ENCODE measurements around the gene CPN2. TPM values are rescaled to one million over a fixed set of nuclear protein-coding genes. Genes with fewer than 3 reads are reported as not detected.

CPN2 gene
- total and polyA plus RNA-seq, 4 donors = 20.4 to 196 (median 128) TPM

DNA sequence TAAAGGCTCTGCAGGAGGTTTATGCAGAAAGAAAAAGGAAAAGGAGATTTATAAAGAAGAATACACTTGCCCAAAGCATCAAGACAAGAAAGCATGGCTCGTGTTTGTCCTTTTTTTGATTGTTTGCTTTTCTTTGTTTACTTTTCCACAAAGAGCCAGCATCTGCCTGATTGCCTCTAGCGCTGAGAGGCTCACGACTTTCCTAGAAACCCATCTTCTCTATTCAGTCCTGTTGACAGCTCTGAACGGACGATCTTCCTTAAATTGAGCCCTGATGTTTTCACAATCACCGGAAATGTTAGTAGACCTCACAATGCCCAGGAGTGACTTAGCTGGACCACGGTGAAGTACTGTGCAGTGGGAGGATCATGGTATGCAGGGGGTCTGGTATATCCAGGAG is 35.5 kb upstream of the CPN2 start:
- no peaks in the 10 kb centered on the region for H3K27me3 ChIP-seq (ENCODE audit: control insufficient read depth in 4 of 4, insufficient read depth in 4 of 4, low read length in 3 of 4)
- no peaks in the 10 kb centered on the region for H3K9me3 ChIP-seq (ENCODE audit: control insufficient read depth in 4 of 4, low read length in 3 of 4)
- H3K4me1 ChIP-seq (ENCODE audit: control insufficient read depth in 4 of 4, insufficient read depth in 4 of 4, low read length in 3 of 4) = no peaks in the 10 kb centered on the region
- DNase-seq (ENCODE audit: low spot score) = no peak
- H3K36me3 ChIP-seq (ENCODE audit: control insufficient read depth in 4 of 4, insufficient read depth in 3 of 4, low read depth in 1 of 4, low read length in 3 of 4) = no peaks in the 10 kb centered on the region
- no peak overlapping the region for H3K9ac ChIP-seq (ENCODE audit: low read depth in 1 of 2, low read length in 2 of 2)
- peak in 1 of 2 donors; percentile 3 for TF ChIP-seq HNF4A (conservative IDR thresholded peaks at IDR 0.05)
- TF ChIP-seq, protein P1, sequence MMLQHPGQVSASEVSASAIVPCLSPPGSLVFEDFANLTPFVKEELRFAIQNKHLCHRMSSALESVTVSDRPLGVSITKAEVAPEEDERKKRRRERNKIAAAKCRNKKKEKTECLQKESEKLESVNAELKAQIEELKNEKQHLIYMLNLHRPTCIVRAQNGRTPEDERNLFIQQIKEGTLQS (IDR thresholded peaks at IDR 0.05) = no peak
- TF ChIP-seq, protein P2, sequence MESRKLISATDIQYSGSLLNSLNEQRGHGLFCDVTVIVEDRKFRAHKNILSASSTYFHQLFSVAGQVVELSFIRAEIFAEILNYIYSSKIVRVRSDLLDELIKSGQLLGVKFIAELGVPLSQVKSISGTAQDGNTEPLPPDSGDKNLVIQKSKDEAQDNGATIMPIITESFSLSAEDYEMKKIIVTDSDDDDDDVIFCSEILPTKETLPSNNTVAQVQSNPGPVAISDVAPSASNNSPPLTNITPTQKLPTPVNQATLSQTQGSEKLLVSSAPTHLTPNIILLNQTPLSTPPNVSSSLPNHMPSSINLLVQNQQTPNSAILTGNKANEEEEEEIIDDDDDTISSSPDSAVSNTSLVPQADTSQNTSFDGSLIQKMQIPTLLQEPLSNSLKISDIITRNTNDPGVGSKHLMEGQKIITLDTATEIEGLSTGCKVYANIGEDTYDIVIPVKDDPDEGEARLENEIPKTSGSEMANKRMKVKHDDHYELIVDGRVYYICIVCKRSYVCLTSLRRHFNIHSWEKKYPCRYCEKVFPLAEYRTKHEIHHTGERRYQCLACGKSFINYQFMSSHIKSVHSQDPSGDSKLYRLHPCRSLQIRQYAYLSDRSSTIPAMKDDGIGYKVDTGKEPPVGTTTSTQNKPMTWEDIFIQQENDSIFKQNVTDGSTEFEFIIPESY (IDR thresholded peaks at IDR 0.05) = no peak
- no peak for TF ChIP-seq NR2F2 (IDR thresholded peaks at IDR 0.05)
- no peak for TF ChIP-seq RAD21 (IDR thresholded peaks at IDR 0.05)
- TF ChIP-seq FOXA2 (IDR thresholded peaks at IDR 0.05) = peak; percentile 73
- no peak for TF ChIP-seq YY1 (IDR thresholded peaks at IDR 0.05)
- no peak for TF ChIP-seq TAF1 (conservative IDR thresholded peaks at IDR 0.05)
- no peak for TF ChIP-seq RXRA (IDR thresholded peaks at IDR 0.05)
- TF ChIP-seq, protein P3, sequence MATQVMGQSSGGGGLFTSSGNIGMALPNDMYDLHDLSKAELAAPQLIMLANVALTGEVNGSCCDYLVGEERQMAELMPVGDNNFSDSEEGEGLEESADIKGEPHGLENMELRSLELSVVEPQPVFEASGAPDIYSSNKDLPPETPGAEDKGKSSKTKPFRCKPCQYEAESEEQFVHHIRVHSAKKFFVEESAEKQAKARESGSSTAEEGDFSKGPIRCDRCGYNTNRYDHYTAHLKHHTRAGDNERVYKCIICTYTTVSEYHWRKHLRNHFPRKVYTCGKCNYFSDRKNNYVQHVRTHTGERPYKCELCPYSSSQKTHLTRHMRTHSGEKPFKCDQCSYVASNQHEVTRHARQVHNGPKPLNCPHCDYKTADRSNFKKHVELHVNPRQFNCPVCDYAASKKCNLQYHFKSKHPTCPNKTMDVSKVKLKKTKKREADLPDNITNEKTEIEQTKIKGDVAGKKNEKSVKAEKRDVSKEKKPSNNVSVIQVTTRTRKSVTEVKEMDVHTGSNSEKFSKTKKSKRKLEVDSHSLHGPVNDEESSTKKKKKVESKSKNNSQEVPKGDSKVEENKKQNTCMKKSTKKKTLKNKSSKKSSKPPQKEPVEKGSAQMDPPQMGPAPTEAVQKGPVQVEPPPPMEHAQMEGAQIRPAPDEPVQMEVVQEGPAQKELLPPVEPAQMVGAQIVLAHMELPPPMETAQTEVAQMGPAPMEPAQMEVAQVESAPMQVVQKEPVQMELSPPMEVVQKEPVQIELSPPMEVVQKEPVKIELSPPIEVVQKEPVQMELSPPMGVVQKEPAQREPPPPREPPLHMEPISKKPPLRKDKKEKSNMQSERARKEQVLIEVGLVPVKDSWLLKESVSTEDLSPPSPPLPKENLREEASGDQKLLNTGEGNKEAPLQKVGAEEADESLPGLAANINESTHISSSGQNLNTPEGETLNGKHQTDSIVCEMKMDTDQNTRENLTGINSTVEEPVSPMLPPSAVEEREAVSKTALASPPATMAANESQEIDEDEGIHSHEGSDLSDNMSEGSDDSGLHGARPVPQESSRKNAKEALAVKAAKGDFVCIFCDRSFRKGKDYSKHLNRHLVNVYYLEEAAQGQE (IDR thresholded peaks at IDR 0.05) = no peak
- TF ChIP-seq GABPA (IDR thresholded peaks at IDR 0.05 in 1 of 2, conservative IDR thresholded peaks at IDR 0.05 in 1 of 2) = no peak
- 46% methylated on average over 7 of the region's 7 CpGs for WGBS
- H3K27ac ChIP-seq (ENCODE audit: low read depth in 1 of 2, low read length in 2 of 2) = no peak overlapping the region
- no peak overlapping the region for H3K4me3 ChIP-seq (ENCODE audit: low read depth in 1 of 3, low read length in 3 of 3)

DNA sequence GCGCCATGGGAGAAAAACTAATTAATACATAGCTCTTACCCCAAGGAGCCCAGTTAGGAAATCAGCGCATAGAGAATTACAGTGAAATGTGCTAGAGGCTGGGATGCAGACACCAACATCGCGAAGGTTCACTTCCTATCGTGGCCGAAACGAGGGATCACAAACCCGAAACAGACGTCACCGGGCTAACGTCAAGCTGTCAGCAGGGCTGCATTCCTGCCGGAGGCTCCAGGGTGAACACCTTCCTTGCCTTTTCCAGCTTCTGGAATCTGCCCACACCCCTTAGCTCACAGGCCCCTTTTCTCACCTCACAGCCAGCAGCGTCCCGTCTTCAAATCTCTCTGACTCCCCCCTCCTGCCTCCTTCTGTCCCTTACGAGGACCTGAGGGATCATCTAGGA is 34.9 kb upstream of the CPN2 start:
- Histone ChIP-seq H3K9me3 (ENCODE audit: control insufficient read depth in 4 of 4, low read length in 3 of 4) (no peaks in the 10 kb centered on the region), H3K27me3 (ENCODE audit: control insufficient read depth in 4 of 4, insufficient read depth in 4 of 4, low read length in 3 of 4) (no peaks in the 10 kb centered on the region), H3K9ac (ENCODE audit: low read depth in 1 of 2, low read length in 2 of 2) (no peak overlapping the region), H3K4me3 (ENCODE audit: low read depth in 1 of 3, low read length in 3 of 3) (no peak overlapping the region), H3K27ac (ENCODE audit: low read depth in 1 of 2, low read length in 2 of 2) (no peak overlapping the region), H3K4me1 (ENCODE audit: control insufficient read depth in 4 of 4, insufficient read depth in 4 of 4, low read length in 3 of 4) (no peaks in the 10 kb centered on the region), H3K36me3 (ENCODE audit: control insufficient read depth in 4 of 4, insufficient read depth in 3 of 4, low read depth in 1 of 4, low read length in 3 of 4) (no peaks in the 10 kb centered on the region)
- TF ChIP-seq EGR1 (IDR thresholded peaks at IDR 0.05; ENCODE audit: low read depth in 2 of 2) (no peak), TAF1 (conservative IDR thresholded peaks at IDR 0.05) (no peak), SP1 (IDR thresholded peaks at IDR 0.05) (no peak), FOXA1 (IDR thresholded peaks at IDR 0.05) (no peak), NR2F2 (IDR thresholded peaks at IDR 0.05) (no peak), GABPA (IDR thresholded peaks at IDR 0.05 in 1 of 2, conservative IDR thresholded peaks at IDR 0.05 in 1 of 2) (no peak), RAD21 (IDR thresholded peaks at IDR 0.05) (no peak), HNF4A (conservative IDR thresholded peaks at IDR 0.05) (no peak)
- TF ChIP-seq, protein P2 (IDR thresholded peaks at IDR 0.05) = no peak
- TF ChIP-seq, protein P3 (IDR thresholded peaks at IDR 0.05) = no peak
- DNase-seq (ENCODE audit: low spot score) = no peak
- 83% methylated on average over 15 of the region's 15 CpGs for WGBS

All from liver (tissue), 9 donors.